GM20431 (cell line): ENCODE measurements around the gene SEMA3C.

ENCODE experiments used
- in situ Hi-C: fragments of 300-500 bp; cut with MseI, MboI; formaldehyde crosslinking; loops from one replicate; pipeline ENCODE4 v1.15.0; 2020; ENCODE audit warnings: low sequenced_read_pairs; ENCODE audit not compliant: unreplicated experiment

SEMA3C gene

DNA sequence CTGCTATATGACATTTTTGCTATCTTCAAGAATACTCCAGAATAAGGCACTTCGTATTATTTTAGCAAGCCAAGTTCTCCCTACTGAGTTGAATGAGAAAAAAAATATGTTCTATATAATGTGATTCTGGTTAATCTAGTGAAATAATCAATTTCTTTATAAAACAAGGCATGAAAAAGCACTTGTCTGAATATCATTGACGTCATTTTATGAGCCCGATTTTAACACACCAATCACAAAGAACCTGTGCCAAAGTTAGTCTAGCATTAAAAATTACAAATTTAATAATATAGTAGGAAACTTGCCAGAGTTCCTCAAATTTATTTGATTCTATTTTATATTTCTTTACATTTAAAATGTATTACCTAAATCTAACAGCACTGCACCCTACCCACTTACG is 155.1 kb downstream of the SEMA3C start:
- in situ Hi-C loops: no loop called here

- in situ Hi-C loops: no loop called here
Measured at GRCh38 chr7:80763289-80763688, 155.6 kb downstream of the SEMA3C start.

- in situ Hi-C loops: no loop called here
Measured at GRCh38 chr7:80760292-80760691, 158.6 kb downstream of the SEMA3C start.

DNA sequence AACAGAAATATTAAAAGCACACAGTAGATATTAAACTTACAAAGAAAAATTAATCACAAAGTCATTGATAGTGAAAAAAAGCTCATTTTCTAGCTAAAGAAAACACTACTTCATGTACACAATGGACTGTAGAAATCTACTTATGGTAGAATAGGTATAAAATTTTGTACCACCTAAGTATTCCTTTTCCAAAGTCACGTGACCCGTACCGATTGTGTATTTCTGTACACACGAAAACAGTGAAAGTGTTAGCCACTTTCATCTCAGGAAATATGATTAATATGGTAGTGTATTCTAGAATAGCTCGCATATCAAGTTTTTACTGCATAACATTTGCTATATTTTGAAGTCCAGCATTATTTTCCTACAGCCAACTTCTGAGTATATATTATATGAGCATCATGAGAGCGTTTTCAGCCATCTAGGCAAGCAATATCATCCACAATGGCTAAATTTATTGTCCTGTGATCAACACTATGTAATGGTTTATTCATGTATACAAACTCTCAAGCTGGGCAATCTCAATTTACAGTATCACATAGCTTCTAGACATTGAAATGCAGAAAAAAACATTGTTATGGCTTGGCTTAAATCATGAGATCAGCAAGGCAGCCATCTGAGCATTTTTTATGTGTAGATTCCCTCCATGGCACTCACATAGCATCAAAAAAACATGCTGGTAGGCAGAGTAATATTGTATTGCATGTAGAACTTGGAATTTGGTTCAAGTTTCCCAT is 165.7 kb downstream of the SEMA3C start:
- in situ Hi-C loops: no loop called here

- in situ Hi-C loops: no loop called here
Measured at GRCh38 chr7:80749270-80749669, 169.6 kb downstream of the SEMA3C start.

DNA sequence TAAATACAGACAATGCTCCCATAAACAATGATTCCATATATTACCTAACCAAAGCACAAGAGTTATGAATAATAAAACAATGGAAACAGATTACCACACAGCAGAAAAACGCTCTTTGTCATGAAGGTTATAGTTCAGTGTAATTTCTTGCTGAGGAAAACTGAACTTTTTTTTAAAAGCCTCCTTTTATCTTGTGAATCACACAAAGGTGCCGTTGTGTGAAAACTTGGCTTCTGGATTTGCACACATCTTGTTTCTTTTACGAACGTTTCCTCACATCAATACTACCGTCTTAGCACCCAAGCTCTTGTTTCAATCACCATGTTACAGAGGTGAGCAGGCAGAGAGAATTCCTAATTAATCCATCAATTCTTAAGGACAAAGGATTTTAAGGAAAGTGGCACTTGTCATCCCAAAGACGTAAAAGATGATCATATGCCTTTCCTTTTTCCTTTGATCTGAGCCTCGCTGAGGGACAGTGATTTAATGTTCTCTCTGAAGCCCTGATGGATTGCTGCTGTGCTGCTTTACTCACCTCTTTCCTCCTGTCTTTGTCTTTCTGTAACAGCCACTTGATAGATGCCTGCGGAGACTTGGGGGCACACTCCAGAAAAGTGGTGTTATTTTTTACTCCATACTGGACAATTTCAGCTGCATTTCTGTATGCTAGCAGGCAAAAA is 170.3 kb downstream of the SEMA3C start:
- in situ Hi-C loops: no loop called here

- in situ Hi-C loops: no loop called here
Measured at GRCh38 chr7:80740778-80741545, 177.9 kb downstream of the SEMA3C start.

DNA sequence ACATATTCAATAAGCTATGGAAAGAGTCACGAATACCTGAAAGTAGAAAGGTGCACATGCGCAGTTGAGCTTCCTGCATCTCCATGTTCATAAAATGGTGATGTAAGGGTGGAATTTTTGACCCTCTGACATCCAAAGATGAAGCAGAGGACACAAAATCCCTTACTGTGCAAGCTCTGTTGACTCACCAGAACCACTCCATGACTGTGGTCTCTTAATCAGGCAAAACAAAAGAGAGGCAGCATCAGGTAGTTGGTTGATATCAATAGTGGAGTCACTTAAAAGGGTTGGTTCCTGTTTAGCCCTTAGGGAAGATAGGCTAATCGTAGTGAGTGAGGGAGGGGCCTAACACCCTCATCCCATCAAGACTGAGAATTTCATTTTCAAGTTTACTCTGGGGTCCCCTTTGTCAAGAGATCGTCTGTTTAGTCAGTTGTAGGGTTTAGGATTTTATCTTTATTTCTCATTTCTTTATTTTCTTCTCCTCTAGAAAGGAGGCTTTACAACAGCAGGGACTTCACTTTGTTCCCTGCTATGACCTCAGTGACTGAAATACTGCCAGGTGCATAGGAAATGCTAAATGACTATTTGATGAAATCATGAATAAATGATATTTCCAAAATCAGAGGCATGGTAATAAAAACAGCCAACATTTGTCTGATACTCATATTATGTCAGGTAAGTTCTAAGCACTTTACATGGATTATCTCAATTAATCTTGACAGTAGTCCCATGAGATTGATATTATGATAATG is 182.3 kb downstream of the SEMA3C start:
- in situ Hi-C loops: no loop called here

DNA sequence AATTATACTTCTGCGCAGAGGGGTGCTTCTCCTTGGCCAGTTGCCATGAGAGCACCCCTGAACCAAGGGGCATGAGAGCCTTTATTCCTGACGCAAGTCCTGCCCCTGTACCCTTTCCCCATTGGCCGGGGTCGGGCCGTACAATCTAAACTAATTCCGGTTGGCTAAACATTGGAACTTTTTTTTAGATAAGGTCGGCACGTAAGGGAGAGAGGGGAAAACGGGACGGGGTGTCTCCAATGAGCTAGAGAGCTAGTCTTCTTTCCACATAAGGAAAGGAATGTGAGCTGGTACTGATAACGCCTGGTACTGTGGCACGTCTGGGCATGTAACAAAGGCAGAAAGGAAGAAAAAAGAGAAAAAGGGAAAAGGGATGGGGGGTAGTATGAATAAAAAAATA is 183.5 kb downstream of the SEMA3C start:
- in situ Hi-C loops: no loop called here

DNA sequence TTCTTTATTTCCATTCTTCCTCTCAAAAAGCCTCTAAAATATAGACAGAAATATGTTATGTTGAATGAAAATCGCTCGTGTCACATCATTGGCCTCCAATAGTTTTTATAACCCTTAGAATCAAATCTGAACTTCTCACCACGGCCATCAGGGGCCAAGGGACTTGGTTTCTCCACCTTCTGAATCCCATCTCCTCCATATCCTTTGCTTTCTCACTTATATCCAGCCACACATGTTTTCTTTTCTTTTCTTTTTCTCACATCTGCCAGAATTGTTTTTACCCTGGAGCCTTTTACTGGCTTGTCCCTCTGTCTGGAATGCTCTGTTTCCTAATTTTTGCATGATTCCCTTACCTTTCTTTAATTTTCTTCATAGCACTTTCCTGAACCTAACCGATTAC is 184.8 kb downstream of the SEMA3C start:
- in situ Hi-C loops: no loop called here

- in situ Hi-C loops: no loop called here
Measured at GRCh38 chr7:80733333-80733915, 185.4 kb downstream of the SEMA3C start.

- in situ Hi-C loops: no loop called here
Measured at GRCh38 chr7:80732630-80733029, 186.2 kb downstream of the SEMA3C start.

DNA sequence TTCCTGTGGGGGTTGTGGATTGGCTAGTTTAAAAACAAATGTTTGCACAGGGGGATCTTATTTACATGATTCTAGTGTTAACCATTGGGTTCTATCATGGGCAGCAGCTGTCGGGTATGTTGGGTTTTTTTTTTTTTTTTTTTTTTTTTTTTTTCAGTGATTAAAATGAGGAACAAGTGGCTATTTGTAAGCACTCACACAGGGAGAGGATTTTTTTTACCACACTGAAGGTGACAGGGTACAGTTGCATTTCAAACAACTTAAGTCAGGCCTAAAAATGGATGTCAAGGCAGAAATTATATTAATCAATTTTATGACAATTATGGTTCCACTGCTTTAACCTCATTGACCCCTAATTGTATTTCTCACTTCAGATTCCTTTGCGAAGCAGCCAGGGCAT is 187.6 kb downstream of the SEMA3C start:
- in situ Hi-C loops: no loop called here

DNA sequence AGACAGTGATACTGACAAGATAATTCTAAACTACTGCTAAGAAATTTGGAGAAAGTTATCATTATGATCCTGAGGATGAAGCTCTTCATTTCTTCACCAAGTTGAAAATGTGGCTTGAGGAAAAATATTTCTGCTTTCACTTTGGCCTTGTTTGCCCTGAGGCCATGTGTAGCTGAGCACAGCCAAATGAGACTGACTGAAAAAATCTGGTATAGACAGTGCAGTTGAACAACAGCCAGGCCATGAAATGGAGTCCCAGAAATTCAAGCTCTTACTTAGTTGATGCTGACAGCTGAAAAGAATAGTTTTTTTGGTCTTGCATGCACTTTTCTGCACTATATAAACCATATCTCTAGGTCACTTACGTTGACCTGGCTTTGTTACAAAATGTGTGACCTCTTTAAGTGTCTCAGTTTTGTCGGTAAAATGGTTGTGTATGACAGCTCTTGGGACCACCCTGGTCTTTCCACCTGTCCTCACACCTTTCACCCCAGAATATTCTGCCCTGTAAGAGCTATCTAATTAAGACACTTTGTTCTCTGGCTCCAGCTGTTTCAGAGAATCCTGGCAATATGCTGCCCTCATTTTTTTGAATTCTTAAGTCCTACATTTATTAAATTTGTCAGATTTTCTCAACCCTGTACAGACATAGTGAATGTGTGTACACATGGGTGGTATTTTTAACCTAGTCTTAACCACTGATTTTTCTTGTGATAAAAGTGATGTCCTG is 189.1 kb downstream of the SEMA3C start:
- in situ Hi-C loops: no loop called here

DNA sequence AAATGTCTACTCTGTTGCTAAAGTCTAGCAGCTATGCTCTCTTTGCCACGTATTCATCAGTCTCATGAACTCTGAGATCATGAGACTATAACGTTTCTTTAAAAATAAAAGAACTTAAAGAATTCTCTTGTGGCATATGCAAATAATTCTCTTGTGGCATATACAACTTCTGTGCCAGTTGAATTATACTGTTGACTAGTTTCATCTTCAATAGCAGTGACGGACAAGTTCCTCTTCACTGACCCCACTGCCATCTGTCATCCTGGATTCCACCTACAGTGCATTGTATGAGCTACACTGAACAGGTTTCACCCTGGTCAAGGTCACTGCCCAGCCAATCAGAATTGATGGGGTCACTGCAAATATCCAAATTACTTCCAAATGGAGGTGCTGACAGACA is 192.2 kb downstream of the SEMA3C start:
- in situ Hi-C loops: no loop called here

DNA sequence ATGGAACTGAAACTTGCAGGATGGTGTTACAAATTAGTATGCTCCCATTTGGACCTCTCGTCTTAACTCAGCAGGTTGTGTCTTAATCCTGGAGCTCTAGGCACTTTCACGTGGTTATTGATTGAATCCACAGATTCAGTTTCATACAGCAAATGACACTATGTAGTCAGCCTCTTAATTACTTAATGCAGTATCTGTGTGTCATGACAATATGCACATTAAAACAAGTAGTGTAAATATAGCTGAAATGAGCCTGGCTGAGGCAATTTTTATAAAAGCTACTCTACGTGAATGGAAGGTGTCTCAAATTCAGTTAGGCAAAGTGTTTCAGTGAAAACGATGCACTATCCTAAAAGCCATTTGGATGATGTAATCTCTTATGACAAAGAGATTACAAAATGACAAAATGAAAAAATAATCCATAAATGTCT is 193.7 kb downstream of the SEMA3C start:
- in situ Hi-C loops: no loop called here

GRCh38 chr7:80724249-80724871 is 194.5 kb downstream of the SEMA3C start:
- in situ Hi-C loops: no loop called here

- in situ Hi-C loops: no loop called here
Measured at GRCh38 chr7:80722616-80723195, 196.1 kb downstream of the SEMA3C start.
